Epidermal melanocyte (primary cell): Measurements from ENCODE around the gene CCBE1.
"Not testable (repeated sequence)": the region's sequence is repeated elsewhere in the genome, so short reads cannot be mapped to it uniquely, and the experiment has no call there.

Experiments
- DNase-seq: peaks from one replicate; pipeline ENCODE4 v3.0.0; 2011; ENCODE audit warnings: low spot score; ENCODE audit not compliant: insufficient read length

The CCBE1 gene

GRCh38 chr18:59697236-59697932 is at the start of gene CCBE1:
Gene CCBE1, minus strand, starts transcription at chr18:59697423.
- no peak for DNase-seq

GRCh38 chr18:59744271-59744721 is 47.1 kb upstream of the CCBE1 start:
- DNase-seq: no peak

- no peak for DNase-seq
Measured at GRCh38 chr18:59743566-59743965, 46.3 kb upstream of the CCBE1 start.

- no peak for DNase-seq
Measured at GRCh38 chr18:59742325-59743111, 45.3 kb upstream of the CCBE1 start.

- no peak for DNase-seq
Measured at GRCh38 chr18:59740141-59740540, 42.9 kb upstream of the CCBE1 start.

GRCh38 chr18:59737776-59738300 is 40.6 kb upstream of the CCBE1 start:
- no peak for DNase-seq

- not testable (repeated sequence) for DNase-seq
Measured at GRCh38 chr18:59737335-59737734, 40.1 kb upstream of the CCBE1 start.

- no peak for DNase-seq
Measured at GRCh38 chr18:59736061-59736460, 38.8 kb upstream of the CCBE1 start.

GRCh38 chr18:59735269-59735860 is 38.1 kb upstream of the CCBE1 start:
- no peak for DNase-seq

GRCh38 chr18:59733421-59733820 is 36.2 kb upstream of the CCBE1 start:
- no peak for DNase-seq

- no peak for DNase-seq
Measured at GRCh38 chr18:59730896-59731295, 33.7 kb upstream of the CCBE1 start.

GRCh38 chr18:59729781-59730180 is 32.6 kb upstream of the CCBE1 start:
- DNase-seq: no peak

- DNase-seq: no peak
Measured at GRCh38 chr18:59728816-59729215, 31.6 kb upstream of the CCBE1 start.

GRCh38 chr18:59725142-59725541 is 27.9 kb upstream of the CCBE1 start:
- no peak for DNase-seq

GRCh38 chr18:59724103-59724502 is 26.9 kb upstream of the CCBE1 start:
- no peak for DNase-seq

GRCh38 chr18:59721931-59722330 is 24.7 kb upstream of the CCBE1 start:
- no peak for DNase-seq

- DNase-seq: no peak
Measured at GRCh38 chr18:59721211-59721610, 24.0 kb upstream of the CCBE1 start.

- DNase-seq: peak; percentile 54
Measured at GRCh38 chr18:59719544-59720181, 22.4 kb upstream of the CCBE1 start.

GRCh38 chr18:59718464-59719157 is 21.4 kb upstream of the CCBE1 start:
- no peak for DNase-seq

GRCh38 chr18:59718108-59718463 is 20.9 kb upstream of the CCBE1 start:
- DNase-seq: peak; percentile 75

GRCh38 chr18:59717291-59717690 is 20.1 kb upstream of the CCBE1 start:
- no peak for DNase-seq
